Activated CD4-positive, alpha-beta T cell treated with anti-CD3 and anti-CD28 coated beads, Interleukin-2, amount 50 U/mL, for 16 hours (primary cell): ENCODE data around the gene GJD4.

ENCODE experiments used
- DNase-seq: peaks from one replicate; pipeline ENCODE4 v3.0.0-alpha.2; 2020

GJD4 gene

GRCh38 chr10:35605191-35605590 is at the start of gene GJD4:
Gene GJD4 (plus strand): TSS chr10:35605341. CDS start chr10:35605568, 227 bp downstream.
- no peak for DNase-seq

DNA sequence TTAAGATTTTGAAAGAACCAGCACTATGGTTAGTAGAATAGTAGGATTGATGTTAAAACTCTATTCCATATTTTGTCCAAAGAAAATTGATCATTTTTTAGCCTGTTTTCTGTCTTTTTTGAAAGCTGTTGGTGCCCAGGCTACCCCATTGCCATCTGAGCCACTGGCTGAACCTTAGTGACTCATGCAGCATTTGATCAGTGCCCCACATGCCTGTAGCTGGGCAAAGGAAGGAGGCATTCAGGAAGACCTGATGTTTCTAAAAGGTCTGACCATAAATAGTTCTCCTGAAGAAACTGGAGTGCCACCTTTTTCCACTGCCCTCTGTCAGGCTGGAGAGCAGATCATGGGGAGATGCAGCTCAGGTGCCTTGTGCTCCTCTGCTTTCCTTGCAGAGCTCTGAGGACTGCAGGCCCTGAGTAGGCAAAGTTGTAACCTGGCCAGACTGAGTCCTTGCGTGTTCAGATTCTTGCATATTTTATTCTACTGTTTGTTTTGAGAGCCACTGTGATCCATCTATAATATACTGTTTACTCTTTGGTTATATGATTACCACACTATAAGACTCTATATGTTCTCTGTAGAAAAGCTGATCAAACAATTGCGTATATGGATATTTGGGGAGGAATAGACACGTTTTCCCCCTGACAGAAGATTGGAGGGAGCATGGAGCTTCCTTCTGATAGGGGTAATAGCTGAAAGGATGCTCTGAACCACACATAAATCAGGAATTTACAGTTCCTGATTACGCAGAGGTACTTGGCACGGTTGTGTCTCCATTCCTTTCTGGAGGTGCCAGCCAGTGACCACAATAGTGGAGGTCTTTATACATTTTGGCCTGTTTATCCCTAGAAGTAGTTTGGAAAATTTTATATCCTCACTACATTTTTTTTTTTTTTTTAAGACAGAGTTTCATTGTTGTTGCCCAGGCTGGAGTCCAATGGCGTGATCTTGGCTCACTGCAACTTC is 48.9 kb upstream of the GJD4 start:
- DNase-seq = no peak

- DNase-seq = no peak
Observed at GRCh38 chr10:35558276-35558675, 46.9 kb upstream of the GJD4 start.

GRCh38 chr10:35559416-35559815 is 45.7 kb upstream of the GJD4 start:
- DNase-seq = no peak

- no peak for DNase-seq
Observed at GRCh38 chr10:35561715-35562114, 43.4 kb upstream of the GJD4 start.

DNA sequence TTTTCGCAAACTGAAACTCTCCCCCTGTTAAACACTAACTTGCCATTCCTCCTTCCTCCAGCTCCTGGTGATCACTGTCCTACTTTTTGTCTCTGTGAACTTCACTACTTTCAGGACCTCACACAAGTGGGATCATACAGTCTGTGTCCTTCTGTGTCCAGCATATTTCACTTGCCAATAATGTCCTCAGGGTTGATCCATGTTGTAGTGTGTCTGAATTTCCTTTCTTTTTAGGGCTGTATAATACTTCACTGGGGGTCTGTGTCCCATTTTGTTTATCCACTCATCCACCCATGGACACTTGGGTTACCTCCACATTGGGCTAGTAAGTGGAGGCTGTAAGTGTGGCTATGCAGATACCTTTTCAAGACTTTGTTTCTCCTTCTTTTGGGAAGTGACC is 42.7 kb upstream of the GJD4 start:
- DNase-seq = no peak

DNA sequence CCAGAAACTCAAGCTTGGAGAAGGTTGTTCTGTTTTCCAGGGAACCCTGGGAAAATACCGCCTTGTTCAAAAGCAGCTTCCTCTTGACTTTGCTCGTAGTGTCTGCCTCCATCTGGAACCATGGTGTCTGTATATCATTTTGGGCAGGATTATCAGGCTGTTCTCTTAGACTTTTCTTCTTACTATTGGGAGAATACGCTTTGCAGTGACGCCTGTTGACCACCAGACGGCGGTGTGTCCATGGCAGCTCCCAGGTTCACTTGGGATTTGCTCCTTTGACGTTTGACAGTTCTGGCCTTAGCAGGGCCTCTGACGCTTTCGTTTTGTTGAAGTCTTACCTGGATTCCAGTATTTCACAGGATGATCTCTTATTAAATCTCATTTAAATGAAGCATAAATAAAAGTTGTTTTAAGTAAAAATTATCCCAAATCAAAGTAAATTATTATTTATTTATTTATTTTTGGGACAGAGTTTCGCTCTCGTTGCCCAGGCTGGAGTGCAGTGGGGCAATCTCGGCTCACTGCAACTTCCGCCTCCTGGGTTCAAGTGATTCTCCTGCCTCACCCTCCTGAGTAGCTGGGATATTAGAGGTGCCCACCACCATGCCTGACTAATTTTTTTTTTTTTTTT is 41.8 kb upstream of the GJD4 start:
- DNase-seq = peak; percentile 59

GRCh38 chr10:35564341-35564968 is 40.7 kb upstream of the GJD4 start:
- no peak for DNase-seq

GRCh38 chr10:35565602-35566081 is 39.5 kb upstream of the GJD4 start:
- no peak for DNase-seq

- no peak for DNase-seq
Observed at GRCh38 chr10:35567951-35568350, 37.2 kb upstream of the GJD4 start.

DNA sequence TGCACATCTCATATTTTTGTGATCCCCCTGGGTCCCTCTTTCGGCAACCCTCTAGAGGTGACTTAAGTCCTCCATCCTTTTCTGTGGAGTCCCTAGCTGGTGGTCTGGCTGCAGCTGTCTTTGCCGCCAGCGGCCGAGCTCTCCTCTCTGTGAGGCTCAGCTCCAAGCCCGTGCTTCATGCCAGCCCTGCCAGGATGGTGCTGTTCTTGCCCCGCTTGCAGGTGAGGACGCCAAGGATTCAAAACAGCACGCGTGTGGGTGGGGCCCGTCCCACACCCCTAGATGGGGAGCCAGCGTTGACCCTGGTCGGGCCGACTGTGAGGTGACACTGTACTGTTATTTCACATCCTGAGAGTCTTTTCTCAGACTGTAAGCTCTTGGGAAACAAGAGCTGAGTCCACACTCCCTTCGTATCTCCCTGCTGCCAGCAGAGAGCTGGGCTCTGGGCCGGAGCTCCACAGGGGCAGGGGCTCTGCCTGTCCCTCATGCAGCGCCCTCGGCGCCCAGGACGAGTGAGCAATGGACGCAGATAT is 36.6 kb upstream of the GJD4 start:
- DNase-seq = no peak

GRCh38 chr10:35569111-35569707 is 35.9 kb upstream of the GJD4 start:
- DNase-seq = no peak

DNA sequence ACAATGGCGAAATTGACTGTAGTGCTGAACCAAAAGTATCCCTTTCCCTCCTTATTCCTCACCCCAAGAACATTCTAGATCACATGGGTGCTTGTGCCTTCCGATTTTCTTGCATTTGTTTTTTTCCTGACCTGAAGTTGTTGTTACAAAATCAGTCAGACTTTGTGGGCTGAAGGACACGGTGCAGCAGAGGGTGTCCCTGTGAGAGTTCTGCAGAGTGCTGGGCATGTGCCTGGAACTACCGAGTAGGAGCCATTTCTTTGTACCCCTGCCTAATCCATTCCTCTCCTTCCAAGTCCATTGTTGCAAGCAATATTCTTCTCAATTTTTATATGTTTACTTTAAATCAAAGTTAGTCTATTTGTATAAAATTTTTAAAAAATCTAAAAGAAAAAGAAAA is 35.3 kb upstream of the GJD4 start:
- DNase-seq = no peak

GRCh38 chr10:35570397-35570796 is 34.7 kb upstream of the GJD4 start:
- DNase-seq = no peak

- DNase-seq = no peak
Observed at GRCh38 chr10:35572583-35572982, 32.6 kb upstream of the GJD4 start.

DNA sequence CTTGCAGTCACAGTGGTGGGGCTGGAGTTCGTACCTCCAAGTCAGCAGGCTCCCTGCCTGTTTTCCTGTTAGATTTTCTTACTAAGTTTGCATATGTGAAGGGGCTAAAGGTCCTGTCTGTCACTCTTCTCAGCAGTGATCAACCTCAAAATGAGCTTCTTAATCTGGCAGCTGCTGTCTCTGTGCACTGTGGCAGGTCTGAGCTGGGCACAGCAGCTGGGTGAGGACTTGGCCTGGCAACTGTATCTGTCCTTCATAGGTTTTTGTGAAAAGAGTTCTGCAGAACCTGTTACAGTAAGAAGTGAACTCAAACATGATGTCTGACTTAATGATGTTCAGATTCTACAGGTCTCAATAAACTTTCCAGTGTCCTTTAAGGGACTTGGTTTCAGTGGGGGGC is 31.3 kb upstream of the GJD4 start:
- no peak for DNase-seq

GRCh38 chr10:35574924-35575352 is 30.2 kb upstream of the GJD4 start:
- DNase-seq = no peak

DNA sequence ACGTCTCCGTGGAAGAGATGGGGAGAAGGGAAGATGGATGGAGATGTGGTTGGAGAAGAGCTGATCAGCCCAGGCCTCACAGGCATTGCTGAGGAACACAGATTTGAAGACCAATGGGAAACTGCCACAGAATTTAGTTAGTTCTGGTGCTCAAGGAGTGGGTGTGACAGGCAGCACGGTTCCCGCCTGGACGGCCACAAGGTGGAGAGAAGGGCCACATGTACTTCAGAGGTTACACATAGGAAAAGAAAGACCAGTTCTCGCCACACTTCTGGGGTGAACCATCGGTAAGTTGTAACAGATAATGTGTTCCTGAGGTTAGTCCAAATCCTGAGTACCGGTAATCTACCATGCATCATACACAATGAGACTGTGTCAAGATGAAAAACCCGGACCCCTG is 29.5 kb upstream of the GJD4 start:
- DNase-seq = no peak

- no peak for DNase-seq
Observed at GRCh38 chr10:35576730-35577129, 28.4 kb upstream of the GJD4 start.

- DNase-seq = no peak
Observed at GRCh38 chr10:35577926-35578617, 27.1 kb upstream of the GJD4 start.

DNA sequence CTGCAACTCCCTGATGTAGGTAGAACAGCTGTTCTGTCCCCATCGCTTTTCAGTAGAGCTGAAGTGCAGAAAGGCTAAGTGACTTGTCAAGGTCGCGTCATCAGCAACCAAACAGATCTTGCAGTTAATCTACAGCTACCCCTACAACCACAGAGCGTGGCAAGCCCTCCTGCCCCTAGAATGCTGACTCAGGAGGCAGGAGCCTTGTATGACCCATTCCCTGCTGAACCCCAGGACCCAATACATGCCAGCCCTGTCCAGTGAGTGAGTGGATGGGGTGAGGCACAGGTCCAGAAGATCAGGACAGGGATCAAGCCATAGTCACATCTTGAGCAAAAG is 26.6 kb upstream of the GJD4 start:
- no peak for DNase-seq

DNA sequence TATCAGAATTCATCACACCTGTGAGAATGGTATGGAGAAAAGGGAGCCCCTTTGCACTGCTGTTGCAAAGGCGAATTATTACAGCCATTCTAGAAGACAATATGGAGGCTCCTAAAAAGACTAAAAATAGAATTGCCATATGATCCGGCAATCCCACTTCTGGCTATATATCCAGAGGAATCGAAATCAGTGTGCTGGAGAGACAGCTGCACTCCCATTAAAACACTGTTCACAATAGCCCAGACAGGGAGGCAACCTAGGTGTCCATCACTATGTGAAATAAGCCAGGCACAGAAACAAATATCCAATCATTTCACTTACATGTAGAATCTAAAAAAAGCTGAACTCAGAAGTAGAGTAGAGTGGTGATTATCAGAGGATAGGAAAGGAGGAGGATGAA is 26.0 kb upstream of the GJD4 start:
- DNase-seq = no peak
